Transverse colon (tissue), 3 donors: ENCODE results near the gene WDR89.

Source experiments
- CTCF ChIP-seq, 5 experiments: fragments of 200-600 bp in 3 of 5; fragments of 450-650 bp in 2 of 5; sonication (generic) in 3 of 5; IDR thresholded peaks; 1 replicate in 2 of 5; 2 replicates in 3 of 5; pipeline ENCODE4 v1.5.1; 2016 to 2017; ENCODE audit warnings: antibody characterized with exemption in 5 of 5, inconsistent platforms in 3 of 5, mild to moderate bottlenecking in 2 of 5, moderate library complexity in 1 of 5
- EP300 ChIP-seq: sonication (generic); formaldehyde crosslinking; IDR thresholded peaks from one replicate; pipeline ENCODE4 v1.6.1; 2017; ENCODE audit warnings: antibody characterized with exemption, low read depth
- POLR2A ChIP-seq: fragments of 450-650 bp; IDR thresholded peaks from one replicate; pipeline ENCODE4 v1.6.1; 2016; ENCODE audit warnings: antibody characterized with exemption, mild to moderate bottlenecking, moderate library complexity

- TF ChIP-seq POLR2A, result no peak
- no peak for TF ChIP-seq CTCF (IDR thresholded peaks at IDR 0.05)
- TF ChIP-seq EP300, result no peak
These were observed 22.0 kb upstream of the WDR89 start for GRCh38 chr14:63663428-63664341.
